IPS-11a (cell line): ENCODE data around the gene AMBN.

Source experiments
- H3K4me3 ChIP-seq: one replicate; pipeline ENCODE4 v1.5.1; 2013; ENCODE audit warnings: low read depth, low read length, control low read depth

Gene AMBN

DNA sequence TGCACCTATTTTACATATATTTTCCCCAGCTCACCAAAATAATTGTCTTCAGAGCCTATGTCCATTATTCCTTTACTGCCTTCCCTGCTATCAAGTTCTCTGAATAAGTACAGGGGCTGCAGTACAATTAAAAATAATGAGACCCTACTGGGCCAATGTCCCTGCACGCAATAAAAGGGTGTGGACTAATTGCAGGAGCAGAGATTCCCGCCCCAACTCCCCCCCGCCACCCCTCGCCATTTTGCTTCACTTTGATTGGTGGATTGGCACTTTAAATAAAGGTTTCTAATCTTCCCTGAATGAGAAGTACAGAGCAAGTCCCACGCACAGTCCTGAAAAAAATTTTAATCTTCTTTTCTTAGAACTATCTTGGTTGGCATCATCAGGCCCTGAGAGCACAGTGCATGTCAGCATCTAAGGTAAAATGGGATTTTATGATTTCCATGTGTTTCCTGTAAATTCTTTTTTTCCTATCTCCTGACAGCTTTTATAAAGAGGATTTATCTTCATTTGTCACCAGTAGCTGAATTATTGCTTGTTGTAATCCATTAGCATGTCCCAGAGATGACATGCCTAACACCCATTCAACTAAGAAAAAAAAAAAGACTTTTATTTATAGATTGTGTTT, at the start of gene AMBN:
Gene AMBN (plus strand): TSS at position 302 of the 628 bp plus-strand sequence. CDS start 103 bp downstream, at position 405.
- H3K4me3 ChIP-seq: no peak within 1 kb of the TSS

DNA sequence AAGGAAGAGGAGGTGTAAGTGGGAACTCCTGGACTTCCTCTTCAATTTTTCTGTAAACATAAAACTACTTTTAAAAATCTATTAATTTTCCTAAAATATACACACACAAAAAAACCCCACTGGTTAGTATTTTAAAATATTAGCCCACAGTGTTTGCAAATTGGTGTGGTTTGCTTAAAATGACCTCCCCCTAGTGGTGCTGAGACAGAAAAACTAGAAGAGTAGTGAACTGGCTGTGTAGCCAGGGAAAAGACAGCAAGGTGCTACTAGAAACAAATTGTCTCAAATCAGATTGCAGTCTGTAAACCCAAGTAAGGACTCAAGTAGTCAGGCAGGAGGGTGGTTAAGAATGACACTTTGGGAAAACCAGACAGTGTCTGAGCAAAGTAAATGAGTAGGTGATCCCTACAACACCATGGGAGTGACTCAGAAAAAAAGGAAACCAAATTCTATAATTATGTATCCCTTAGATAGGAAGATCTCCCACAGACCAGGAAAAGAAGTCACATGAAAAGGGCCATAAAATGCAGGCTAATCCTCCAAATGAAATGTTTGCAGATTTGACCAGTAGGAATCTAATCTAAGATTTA, 47.7 kb upstream of the AMBN start:
- H3K4me3 ChIP-seq: no peak overlapping the region

GRCh38 chr4:70556856-70557255, 35.2 kb upstream of the AMBN start:
- H3K4me3 ChIP-seq: no peak overlapping the region

GRCh38 chr4:70559211-70559830, 32.7 kb upstream of the AMBN start:
- H3K4me3 ChIP-seq: no peak overlapping the region

- no peak overlapping the region for H3K4me3 ChIP-seq
Measured at GRCh38 chr4:70559924-70560323, 32.1 kb upstream of the AMBN start.

DNA sequence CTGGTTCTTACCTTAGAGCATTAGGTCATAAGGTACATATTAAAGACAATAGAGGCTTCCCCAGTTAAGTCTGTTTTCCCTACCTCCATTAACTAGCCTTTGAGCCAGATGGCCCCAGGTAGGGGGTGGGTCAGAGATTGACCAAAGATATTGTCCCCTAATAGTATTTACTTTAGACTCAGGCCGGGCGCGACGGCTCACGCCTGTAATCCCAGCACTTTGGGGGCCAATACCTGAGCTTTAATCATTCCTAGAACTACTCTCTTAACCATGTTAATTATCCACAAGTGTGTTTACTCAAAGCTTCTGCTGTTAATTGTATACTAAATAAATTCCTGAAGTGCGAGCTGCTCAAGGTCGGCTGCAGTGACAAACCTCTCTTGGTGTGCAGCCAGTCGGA, 28.0 kb upstream of the AMBN start:
- H3K4me3 ChIP-seq: no peak overlapping the region

GRCh38 chr4:70570796-70571195, 21.3 kb upstream of the AMBN start:
- H3K4me3 ChIP-seq: no peak overlapping the region

- H3K4me3 ChIP-seq: no peak overlapping the region
Measured at GRCh38 chr4:70571772-70572171, 20.3 kb upstream of the AMBN start.

DNA sequence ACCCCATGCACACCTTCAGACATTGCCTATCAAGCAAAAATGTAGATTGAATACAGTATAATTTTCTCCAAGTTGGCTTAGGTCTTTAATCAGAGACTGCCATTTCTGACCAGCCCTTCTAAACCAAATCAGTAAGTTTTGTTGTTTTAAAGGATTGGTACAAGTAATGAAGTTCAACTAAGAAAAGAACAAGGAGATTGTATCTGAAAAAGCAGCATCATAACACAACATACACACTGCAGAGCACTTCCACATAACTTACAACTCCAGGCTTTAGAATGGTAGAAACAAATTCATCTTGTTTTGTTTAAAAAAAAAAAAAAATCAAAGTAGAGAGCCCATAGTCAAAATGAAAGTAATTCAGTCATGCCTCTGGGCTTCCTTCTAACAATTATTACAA, 16.1 kb upstream of the AMBN start:
- H3K4me3 ChIP-seq: no peak overlapping the region

DNA sequence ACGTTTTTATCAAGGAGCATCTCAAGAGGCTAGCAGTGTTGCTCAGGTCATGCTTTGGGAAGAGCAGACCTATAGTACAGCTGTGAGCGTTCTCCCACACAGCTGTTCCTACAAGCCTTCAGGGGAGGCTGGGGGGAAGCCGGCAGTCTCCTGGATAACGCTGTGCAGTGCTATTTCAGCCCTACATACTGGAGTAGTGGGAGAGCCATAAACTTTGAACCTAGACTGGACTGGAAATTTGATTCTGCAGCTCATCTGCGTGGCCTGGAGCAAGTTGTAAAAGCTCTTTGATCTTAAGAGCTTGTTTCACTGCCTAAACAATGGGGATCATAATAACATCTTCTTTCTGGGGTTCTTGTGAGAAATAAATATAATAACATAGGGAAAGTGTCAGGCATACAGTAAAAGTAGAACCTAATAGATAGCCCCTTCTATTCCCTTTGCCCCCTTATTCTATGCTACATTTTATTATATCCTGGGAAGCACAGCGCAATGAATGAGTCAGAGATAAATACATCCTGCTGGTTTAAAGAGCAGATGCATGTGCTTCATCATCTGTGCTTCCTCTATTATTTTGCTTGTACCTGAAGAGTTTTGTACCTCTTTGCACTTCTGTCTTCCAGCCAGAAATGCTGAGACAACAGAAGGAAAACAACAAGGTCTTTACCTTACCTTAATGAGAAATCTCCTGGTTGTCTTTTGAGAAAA, 14.7 kb upstream of the AMBN start:
- no peak overlapping the region for H3K4me3 ChIP-seq

DNA sequence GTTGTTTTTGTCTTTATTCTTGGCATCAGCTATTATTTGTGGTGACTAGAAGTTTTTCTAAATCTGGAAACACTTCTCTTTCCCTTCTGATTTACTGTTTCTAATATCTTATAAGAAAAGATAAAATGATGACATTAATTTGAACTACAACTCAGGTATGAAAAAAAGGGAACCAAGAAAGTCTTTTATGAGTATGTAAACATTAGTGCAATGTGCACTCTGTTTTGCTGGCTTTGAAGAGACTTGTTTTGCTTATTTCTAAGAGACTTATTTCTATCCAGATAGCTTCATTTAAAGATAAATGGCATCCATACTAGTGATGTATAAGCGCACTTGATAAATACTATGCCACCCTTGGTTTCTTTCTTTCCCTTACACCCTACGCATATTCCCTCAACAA, 10.1 kb upstream of the AMBN start:
- no peak overlapping the region for H3K4me3 ChIP-seq

DNA sequence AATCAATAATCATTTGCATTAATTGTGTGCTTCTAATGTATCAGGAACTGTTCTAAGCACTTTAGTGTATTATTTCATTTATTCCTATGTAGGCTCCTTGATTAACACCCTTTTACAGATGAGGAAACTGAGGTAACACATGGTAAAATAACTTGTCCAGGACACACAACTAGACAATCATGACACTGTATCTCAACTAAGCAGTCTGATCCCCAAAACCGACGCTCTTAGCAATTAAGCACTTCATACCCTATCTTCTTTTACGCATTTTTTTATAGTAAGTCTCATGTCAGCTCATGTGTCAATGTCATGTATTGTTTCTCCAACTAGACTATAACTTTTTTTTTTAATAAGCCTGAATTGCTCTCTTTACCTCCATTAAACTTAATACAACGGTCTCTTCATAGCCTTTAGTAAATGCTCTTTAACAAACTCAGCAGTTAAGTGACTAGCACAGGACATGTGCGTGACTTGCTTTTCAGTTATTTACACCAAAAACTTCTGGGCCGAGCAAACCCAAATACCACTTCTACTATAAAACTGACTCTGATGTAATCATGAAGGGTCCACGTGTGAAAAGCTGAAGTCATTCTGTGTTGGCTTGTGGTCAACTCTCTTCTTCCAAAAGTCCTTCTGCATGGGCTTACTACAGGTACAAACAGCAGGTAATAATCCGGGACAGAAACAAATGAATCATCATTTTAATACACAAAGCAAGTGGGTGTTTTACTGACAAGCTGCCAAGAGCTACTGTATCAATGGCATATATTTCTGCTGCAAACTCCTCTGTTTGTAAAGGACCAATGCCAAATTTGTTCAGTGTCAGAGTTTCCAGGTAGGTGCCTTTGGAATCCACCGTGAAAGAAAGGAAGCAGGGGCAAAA, 7.9 kb upstream of the AMBN start:
- H3K4me3 ChIP-seq: no peak overlapping the region

DNA sequence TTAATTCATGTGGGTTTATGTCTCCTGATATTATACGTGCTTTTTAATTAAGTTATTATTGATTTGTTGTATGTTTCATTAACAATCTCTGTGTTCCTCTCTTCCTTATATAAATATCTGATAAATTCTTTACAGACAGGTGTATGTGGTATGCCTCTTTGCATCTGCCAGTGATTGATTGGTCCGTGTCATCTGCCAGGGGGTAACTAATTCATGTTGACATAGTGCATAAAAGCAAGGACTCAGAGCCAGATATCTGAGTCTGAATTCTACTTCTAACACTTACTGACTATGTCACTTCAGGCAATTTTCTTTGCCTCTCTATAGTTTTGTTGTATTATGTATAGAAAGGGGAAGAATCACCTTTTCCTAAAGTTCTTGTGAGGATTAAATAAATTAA, 5.2 kb upstream of the AMBN start:
- no peak overlapping the region for H3K4me3 ChIP-seq

- H3K4me3 ChIP-seq: no peak overlapping the region
Measured at GRCh38 chr4:70589785-70590184, 2.3 kb upstream of the AMBN start.

- H3K4me3 ChIP-seq: no peak overlapping the region
Measured at GRCh38 chr4:70594196-70594595, 2.1 kb downstream of the AMBN start.

GRCh38 chr4:70600305-70600704, 8.2 kb downstream of the AMBN start:
- no peak overlapping the region for H3K4me3 ChIP-seq

DNA sequence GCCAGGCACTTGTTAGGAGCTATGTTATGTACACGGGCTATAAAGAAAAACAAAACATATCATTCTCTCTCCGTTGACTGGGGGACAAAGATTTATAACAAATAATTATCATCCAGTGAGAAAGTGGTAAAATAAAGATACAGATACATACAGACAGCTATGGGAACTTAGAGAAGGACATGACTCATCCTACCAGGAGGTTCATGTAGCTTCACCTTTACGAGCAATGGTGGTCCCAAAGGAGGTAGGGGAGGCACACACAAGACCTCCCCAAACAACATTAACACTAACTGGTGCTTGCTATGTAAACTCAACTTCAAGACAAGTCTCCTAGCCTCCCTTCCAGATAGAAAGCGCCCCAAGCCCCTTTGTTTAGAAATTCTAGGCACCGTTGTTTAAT, 8.9 kb downstream of the AMBN start:
- no peak overlapping the region for H3K4me3 ChIP-seq

GRCh38 chr4:70601422-70602039, 9.5 kb downstream of the AMBN start:
- no peak overlapping the region for H3K4me3 ChIP-seq

- no peak overlapping the region for H3K4me3 ChIP-seq
Measured at GRCh38 chr4:70603856-70604255, 11.8 kb downstream of the AMBN start.

- no peak overlapping the region for H3K4me3 ChIP-seq
Measured at GRCh38 chr4:70606459-70606858, 14.4 kb downstream of the AMBN start.
